Measurements from ENCODE around the gene BCAT1. TPM values are rescaled to one million over a fixed set of nuclear protein-coding genes. Genes with fewer than 3 reads are reported as not detected.

The BCAT1 gene
- total RNA-seq, 2 experiments from 2014 or later: 53.3 to 55.6 TPM

DNA sequence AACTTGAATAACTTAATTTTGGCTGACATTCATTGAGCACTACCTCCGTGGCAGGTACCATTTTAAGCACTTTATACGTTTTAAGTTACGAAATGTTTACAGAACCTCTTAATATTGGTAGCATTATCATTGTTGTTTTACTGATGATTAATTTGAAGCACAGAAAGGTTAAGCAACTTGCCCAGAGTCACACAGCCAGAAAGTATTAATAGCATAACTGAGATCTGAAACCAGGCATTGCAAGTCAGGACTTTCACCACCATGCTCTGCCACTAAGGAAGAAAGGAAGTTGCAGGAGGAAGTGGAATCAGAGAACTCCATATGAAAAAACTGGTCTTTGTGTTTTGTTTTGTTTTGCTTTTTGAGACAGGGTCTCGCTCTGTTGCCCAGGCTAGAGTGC is 28.2 kb upstream of the BCAT1 start:
- CTCF ChIA-PET: interaction anchor here (2.4 kb wide), 1 partner anchor 15 kb away, joined by 7 read pairs; no protein-coding TSS in a partner anchor

DNA sequence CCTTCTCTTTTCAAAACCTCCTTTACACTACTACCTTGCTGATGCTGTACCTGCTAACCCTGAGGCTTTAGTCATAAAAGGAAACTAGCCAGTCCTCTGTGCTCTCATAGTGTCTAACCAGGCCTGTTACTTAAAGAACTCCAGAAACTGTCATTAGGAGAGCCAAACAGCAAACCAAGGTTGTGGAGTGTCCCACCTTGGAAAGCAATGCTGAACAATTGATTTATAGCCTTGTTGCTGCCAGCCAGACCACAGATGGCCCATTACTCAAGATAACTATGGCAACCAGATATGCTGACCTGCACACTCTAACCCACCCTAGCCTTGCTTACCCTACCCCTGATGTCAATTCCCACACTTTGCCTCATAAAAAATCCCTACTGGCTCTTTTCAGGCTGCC is 26.5 kb upstream of the BCAT1 start:
- intact Hi-C loops (cut with micrococcal nuclease): no loop called here
- ATAC-seq: no peak
- CTCF ChIA-PET: interaction anchor here (2.4 kb wide), 1 partner anchor 16 kb away, joined by 7 read pairs; no protein-coding TSS in a partner anchor
- DNase-seq: no peak
- no peak overlapping the region for H3K27ac Mint-ChIP-seq
- no peak overlapping the region for H3K4me3 Mint-ChIP-seq
- POLR2A ChIA-PET: no interaction called here
- no peaks in the 10 kb centered on the region for H3K36me3 Mint-ChIP-seq (ENCODE audit: low read depth)
- no peaks in the 10 kb centered on the region for H3K27me3 Mint-ChIP-seq
- TF ChIP-seq, protein P1, sequence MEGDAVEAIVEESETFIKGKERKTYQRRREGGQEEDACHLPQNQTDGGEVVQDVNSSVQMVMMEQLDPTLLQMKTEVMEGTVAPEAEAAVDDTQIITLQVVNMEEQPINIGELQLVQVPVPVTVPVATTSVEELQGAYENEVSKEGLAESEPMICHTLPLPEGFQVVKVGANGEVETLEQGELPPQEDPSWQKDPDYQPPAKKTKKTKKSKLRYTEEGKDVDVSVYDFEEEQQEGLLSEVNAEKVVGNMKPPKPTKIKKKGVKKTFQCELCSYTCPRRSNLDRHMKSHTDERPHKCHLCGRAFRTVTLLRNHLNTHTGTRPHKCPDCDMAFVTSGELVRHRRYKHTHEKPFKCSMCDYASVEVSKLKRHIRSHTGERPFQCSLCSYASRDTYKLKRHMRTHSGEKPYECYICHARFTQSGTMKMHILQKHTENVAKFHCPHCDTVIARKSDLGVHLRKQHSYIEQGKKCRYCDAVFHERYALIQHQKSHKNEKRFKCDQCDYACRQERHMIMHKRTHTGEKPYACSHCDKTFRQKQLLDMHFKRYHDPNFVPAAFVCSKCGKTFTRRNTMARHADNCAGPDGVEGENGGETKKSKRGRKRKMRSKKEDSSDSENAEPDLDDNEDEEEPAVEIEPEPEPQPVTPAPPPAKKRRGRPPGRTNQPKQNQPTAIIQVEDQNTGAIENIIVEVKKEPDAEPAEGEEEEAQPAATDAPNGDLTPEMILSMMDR (IDR thresholded peaks at IDR 0.05): no peak
- no peaks in the 10 kb centered on the region for H3K4me1 Mint-ChIP-seq (ENCODE audit: low read depth)
- no peaks in the 10 kb centered on the region for H3K9me3 Mint-ChIP-seq

More for the DNA sequence above, 28.2 kb upstream of the BCAT1 start:
- Mint-ChIP-seq H3K27me3 (no peaks in the 10 kb centered on the region), H3K4me1 (ENCODE audit: low read depth) (no peaks in the 10 kb centered on the region), H3K9me3 (no peaks in the 10 kb centered on the region), H3K27ac (no peak overlapping the region), H3K36me3 (ENCODE audit: low read depth) (no peaks in the 10 kb centered on the region), H3K4me3 (no peak overlapping the region)
- POLR2A ChIA-PET: no interaction called here
- TF ChIP-seq, protein P1 (IDR thresholded peaks at IDR 0.05): no peak
- intact Hi-C loops (cut with micrococcal nuclease): no loop called here
- ATAC-seq (no peak), DNase-seq (no peak)

DNA sequence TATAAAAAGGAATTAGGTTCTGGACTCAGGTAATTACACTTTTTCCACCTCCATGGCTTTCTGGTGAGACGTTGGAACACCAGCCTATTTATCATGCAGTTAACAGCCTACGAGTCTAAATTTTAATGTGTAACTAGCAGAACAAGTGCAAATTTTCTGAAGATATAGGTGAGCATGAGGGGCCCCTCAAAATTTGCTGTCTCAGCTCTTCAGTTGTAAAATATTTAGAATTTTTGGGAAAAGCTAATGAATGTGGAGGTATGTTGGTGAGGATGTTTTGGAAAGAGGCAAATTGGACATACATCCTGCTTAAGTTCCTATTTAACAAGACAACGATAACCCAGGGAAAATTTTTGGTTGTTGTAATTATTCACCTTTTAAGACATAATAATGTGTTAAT is 25.3 kb upstream of the BCAT1 start:
- TF ChIP-seq, protein P1 (IDR thresholded peaks at IDR 0.05): no peak
- intact Hi-C loops (cut with micrococcal nuclease): no loop called here
- Mint-ChIP-seq H3K27ac (no peak overlapping the region), H3K9me3 (no peaks in the 10 kb centered on the region), H3K27me3 (no peaks in the 10 kb centered on the region), H3K4me3 (no peak overlapping the region), H3K36me3 (ENCODE audit: low read depth) (no peaks in the 10 kb centered on the region), H3K4me1 (ENCODE audit: low read depth) (no peaks in the 10 kb centered on the region)
- POLR2A ChIA-PET: no interaction called here
- no peak for ATAC-seq
- DNase-seq: no peak
- CTCF ChIA-PET: no interaction called here

- intact Hi-C loops (cut with micrococcal nuclease): no loop called here
- Mint-ChIP-seq H3K4me1 (ENCODE audit: low read depth) (no peaks in the 10 kb centered on the region), H3K4me3 (no peak overlapping the region), H3K9me3 (no peaks in the 10 kb centered on the region), H3K36me3 (ENCODE audit: low read depth) (no peaks in the 10 kb centered on the region), H3K27me3 (no peaks in the 10 kb centered on the region), H3K27ac (no peak overlapping the region)
- POLR2A ChIA-PET: no interaction called here
- TF ChIP-seq, protein P1 (IDR thresholded peaks at IDR 0.05): no peak
- CTCF ChIA-PET: no interaction called here
- ATAC-seq (no peak), DNase-seq (no peak)
Measured at GRCh38 chr12:24972078-24972477, 23.2 kb upstream of the BCAT1 start.

GRCh38 chr12:24970177-24970576 is 21.3 kb upstream of the BCAT1 start:
- Mint-ChIP-seq H3K36me3 (ENCODE audit: low read depth) (no peaks in the 10 kb centered on the region), H3K27me3 (no peaks in the 10 kb centered on the region), H3K4me3 (no peak overlapping the region), H3K27ac (no peak overlapping the region), H3K9me3 (no peaks in the 10 kb centered on the region), H3K4me1 (ENCODE audit: low read depth) (no peaks in the 10 kb centered on the region)
- TF ChIP-seq, protein P1 (IDR thresholded peaks at IDR 0.05): no peak
- POLR2A ChIA-PET: interaction anchor here (0.6 kb wide), 1 partner anchor 240 kb away, joined by 3 read pairs; no protein-coding TSS in a partner anchor
- intact Hi-C loops (cut with micrococcal nuclease): no loop called here
- ATAC-seq (no peak), DNase-seq (no peak)
- CTCF ChIA-PET: interaction anchor here (1.0 to 1.4 kb wide), 2 partner anchors 22 to 185 kb away, joined by 3 to 4 read pairs; no protein-coding TSS in a partner anchor
